Osteocyte (in vitro differentiated cells): ENCODE results near the gene TRPM3. TPM values are rescaled to one million over a fixed set of nuclear protein-coding genes. Genes with fewer than 3 reads are reported as not detected.

Source experiments
- DNase-seq: peaks from one replicate; pipeline ENCODE4 v3.0.0; 2021; ENCODE audit warnings: mixed read lengths; ENCODE audit not compliant: unreplicated experiment; ENCODE audit errors: extremely low spot score
- H3K27ac Mint-ChIP-seq: one replicate; pipeline ENCODE4 v1.8.0; 2021; ENCODE audit warnings: mild to moderate bottlenecking, mixed read lengths; ENCODE audit not compliant: unreplicated experiment
- H3K27me3 Mint-ChIP-seq: one replicate; pipeline ENCODE4 v1.8.0; 2021; ENCODE audit warnings: mixed read lengths; ENCODE audit not compliant: unreplicated experiment
- H3K36me3 Mint-ChIP-seq: one replicate; pipeline ENCODE4 v1.8.0; 2021; ENCODE audit warnings: mixed read lengths; ENCODE audit not compliant: unreplicated experiment
- H3K4me1 Mint-ChIP-seq: one replicate; pipeline ENCODE4 v1.8.0; 2021; ENCODE audit warnings: mixed read lengths; ENCODE audit not compliant: unreplicated experiment
- H3K4me3 Mint-ChIP-seq: one replicate; pipeline ENCODE4 v1.8.0; 2021; ENCODE audit warnings: mild to moderate bottlenecking, moderate library complexity, mixed read lengths; ENCODE audit not compliant: unreplicated experiment
- H3K9me3 Mint-ChIP-seq: one replicate; pipeline ENCODE4 v1.8.0; 2021; ENCODE audit warnings: mixed read lengths; ENCODE audit not compliant: unreplicated experiment
- total RNA-seq: library from RNA; stranded (reverse); gene quantifications from 2 replicates; pipeline ENCODE4 v1.2.1, GENCODE V29; 2021
- TF ChIP-seq, protein P1 (sequence below): fragments of 200-600 bp; sonication (generic); IDR thresholded peaks from 2 replicates; pipeline ENCODE4 v1.5.0; 2021; ENCODE audit warnings: antibody characterized with exemption, mild to moderate bottlenecking, moderate library complexity

The TRPM3 gene
- total RNA-seq, 1 donor from 2014 or later: 0.05 TPM

GRCh38 chr9:70551396-70551795 is 570.0 kb downstream of the TRPM3 start:
- H3K27ac Mint-ChIP-seq: no peak overlapping the region
- H3K9me3 Mint-ChIP-seq: peaks cover 5% of the 10 kb centered on the region
- H3K27me3 Mint-ChIP-seq: no peaks in the 10 kb centered on the region
- TF ChIP-seq, protein P1, sequence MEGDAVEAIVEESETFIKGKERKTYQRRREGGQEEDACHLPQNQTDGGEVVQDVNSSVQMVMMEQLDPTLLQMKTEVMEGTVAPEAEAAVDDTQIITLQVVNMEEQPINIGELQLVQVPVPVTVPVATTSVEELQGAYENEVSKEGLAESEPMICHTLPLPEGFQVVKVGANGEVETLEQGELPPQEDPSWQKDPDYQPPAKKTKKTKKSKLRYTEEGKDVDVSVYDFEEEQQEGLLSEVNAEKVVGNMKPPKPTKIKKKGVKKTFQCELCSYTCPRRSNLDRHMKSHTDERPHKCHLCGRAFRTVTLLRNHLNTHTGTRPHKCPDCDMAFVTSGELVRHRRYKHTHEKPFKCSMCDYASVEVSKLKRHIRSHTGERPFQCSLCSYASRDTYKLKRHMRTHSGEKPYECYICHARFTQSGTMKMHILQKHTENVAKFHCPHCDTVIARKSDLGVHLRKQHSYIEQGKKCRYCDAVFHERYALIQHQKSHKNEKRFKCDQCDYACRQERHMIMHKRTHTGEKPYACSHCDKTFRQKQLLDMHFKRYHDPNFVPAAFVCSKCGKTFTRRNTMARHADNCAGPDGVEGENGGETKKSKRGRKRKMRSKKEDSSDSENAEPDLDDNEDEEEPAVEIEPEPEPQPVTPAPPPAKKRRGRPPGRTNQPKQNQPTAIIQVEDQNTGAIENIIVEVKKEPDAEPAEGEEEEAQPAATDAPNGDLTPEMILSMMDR: no peak
- no peak for DNase-seq
- no peaks in the 10 kb centered on the region for H3K36me3 Mint-ChIP-seq
- peaks cover 29% of the 10 kb centered on the region for H3K4me1 Mint-ChIP-seq
- no peak overlapping the region for H3K4me3 Mint-ChIP-seq

GRCh38 chr9:70549926-70550325 is 571.5 kb downstream of the TRPM3 start:
- H3K36me3 Mint-ChIP-seq: no peaks in the 10 kb centered on the region
- peaks cover 5% of the 10 kb centered on the region for H3K9me3 Mint-ChIP-seq
- TF ChIP-seq, protein P1: no peak
- H3K4me1 Mint-ChIP-seq: peaks cover 24% of the 10 kb centered on the region
- H3K4me3 Mint-ChIP-seq: no peak overlapping the region
- DNase-seq: no peak
- no peaks in the 10 kb centered on the region for H3K27me3 Mint-ChIP-seq
- no peak overlapping the region for H3K27ac Mint-ChIP-seq

GRCh38 chr9:70542311-70542931 is 579.0 kb downstream of the TRPM3 start:
- H3K27ac Mint-ChIP-seq: no peak overlapping the region
- peaks cover 25% of the 10 kb centered on the region for H3K4me1 Mint-ChIP-seq
- H3K27me3 Mint-ChIP-seq: no peaks in the 10 kb centered on the region
- no peaks in the 10 kb centered on the region for H3K9me3 Mint-ChIP-seq
- TF ChIP-seq, protein P1: no peak
- H3K4me3 Mint-ChIP-seq: no peak overlapping the region
- no peak for DNase-seq
- no peaks in the 10 kb centered on the region for H3K36me3 Mint-ChIP-seq

GRCh38 chr9:70540016-70540415 is 581.4 kb downstream of the TRPM3 start:
- H3K27me3 Mint-ChIP-seq: no peaks in the 10 kb centered on the region
- DNase-seq: no peak
- TF ChIP-seq, protein P1: no peak
- peaks cover 28% of the 10 kb centered on the region for H3K4me1 Mint-ChIP-seq
- peak overlapping the region; percentile 12 for H3K27ac Mint-ChIP-seq
- no peaks in the 10 kb centered on the region for H3K36me3 Mint-ChIP-seq
- H3K9me3 Mint-ChIP-seq: no peaks in the 10 kb centered on the region
- H3K4me3 Mint-ChIP-seq: no peak overlapping the region

DNA sequence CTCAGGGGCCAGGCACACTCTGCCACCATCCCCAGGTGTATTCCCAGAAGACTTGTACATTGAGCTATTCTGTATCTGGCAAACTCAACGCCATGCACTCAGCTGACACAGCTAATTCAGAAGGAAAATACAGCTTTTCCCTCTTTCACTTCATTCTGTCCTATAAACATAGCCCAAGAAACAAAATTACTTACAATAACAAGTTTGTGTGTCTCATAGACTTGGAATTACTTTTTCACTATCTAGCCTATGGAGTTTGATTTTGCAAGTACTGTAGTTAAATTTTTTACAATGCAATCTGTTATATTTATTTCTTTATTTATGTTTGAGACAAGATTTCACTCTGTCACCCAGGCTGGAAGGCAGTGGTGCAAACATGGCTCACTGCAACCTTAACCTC is 581.9 kb downstream of the TRPM3 start:
- peak overlapping the region; percentile 8 for H3K27ac Mint-ChIP-seq

More for the DNA sequence above, 581.9 kb downstream of the TRPM3 start:
- no peak for DNase-seq
- H3K4me3 Mint-ChIP-seq: no peak overlapping the region
- TF ChIP-seq, protein P1: no peak
- no peaks in the 10 kb centered on the region for H3K27me3 Mint-ChIP-seq
- H3K4me1 Mint-ChIP-seq: peaks cover 32% of the 10 kb centered on the region
- H3K36me3 Mint-ChIP-seq: no peaks in the 10 kb centered on the region
- no peaks in the 10 kb centered on the region for H3K9me3 Mint-ChIP-seq
